GM18508 (cell line): ENCODE measurements around the gene PAM.
"Not testable (repeated sequence)": the region's sequence is repeated elsewhere in the genome, so short reads cannot be mapped to it uniquely, and the experiment has no call there.

ENCODE experiments used
- ATAC-seq: cut with Tn5 transposase; IDR thresholded peaks from one replicate; pipeline ENCODE4 v1.9.1; 2021; ENCODE audit warnings: moderate number of reproducible peaks; ENCODE audit not compliant: insufficient read depth, unreplicated experiment

The PAM gene

GRCh38 chr5:102888483-102888882, 133.4 kb downstream of the PAM start:
- no peak for ATAC-seq

- ATAC-seq, result no peak
These were observed 133.9 kb downstream of the PAM start for GRCh38 chr5:102889033-102889432.

- no peak for ATAC-seq
These were observed 135.0 kb downstream of the PAM start for GRCh38 chr5:102890133-102890532.

DNA sequence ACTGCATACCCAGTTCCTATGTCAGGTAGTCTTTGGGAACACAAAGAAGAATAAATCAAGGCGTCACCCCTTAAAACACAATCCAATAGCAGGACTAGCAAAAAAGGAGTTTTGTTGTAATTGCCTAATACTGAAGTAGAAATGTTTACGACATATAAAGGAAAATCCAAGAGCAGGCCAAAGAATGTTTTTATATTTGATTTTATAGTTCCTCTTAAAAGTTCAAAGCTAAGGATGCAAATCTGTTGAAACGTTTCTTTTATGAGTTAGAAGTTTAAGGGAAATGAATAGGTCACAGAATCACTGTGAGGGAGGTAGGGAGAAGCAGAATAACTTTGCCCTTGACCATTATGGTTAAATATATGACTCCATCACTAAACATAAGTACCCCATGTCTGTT, 136.1 kb downstream of the PAM start:
- ATAC-seq, result no peak

- no peak for ATAC-seq
These were observed 138.8 kb downstream of the PAM start for GRCh38 chr5:102893942-102894341.

- no peak for ATAC-seq
These were observed 140.1 kb downstream of the PAM start for GRCh38 chr5:102895234-102895633.

DNA sequence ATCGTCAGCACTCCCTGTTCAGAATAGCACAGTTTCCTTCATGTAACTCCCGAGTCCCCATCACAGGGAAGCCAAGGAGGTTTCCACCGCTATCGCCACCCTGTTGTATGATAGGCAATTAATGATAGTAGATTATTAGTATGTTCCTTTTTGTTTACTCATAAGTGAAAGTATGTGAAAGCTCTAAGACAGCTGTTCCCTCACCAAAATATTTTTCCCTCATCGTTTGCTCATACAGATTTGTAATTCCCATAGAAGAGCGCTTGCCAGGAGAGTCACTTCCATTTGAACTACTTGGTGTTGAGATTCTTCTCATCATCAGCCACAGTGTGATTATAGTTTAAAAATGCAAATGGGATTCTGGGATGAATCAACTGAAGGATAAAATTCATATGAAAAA, 140.9 kb downstream of the PAM start:
- ATAC-seq, result no peak

- ATAC-seq, result no peak
These were observed 146.5 kb downstream of the PAM start for GRCh38 chr5:102901424-102902134.

- ATAC-seq, result no peak
These were observed 147.0 kb downstream of the PAM start for GRCh38 chr5:102902135-102902448.

- ATAC-seq, result no peak
These were observed 147.5 kb downstream of the PAM start for GRCh38 chr5:102902647-102903046.

DNA sequence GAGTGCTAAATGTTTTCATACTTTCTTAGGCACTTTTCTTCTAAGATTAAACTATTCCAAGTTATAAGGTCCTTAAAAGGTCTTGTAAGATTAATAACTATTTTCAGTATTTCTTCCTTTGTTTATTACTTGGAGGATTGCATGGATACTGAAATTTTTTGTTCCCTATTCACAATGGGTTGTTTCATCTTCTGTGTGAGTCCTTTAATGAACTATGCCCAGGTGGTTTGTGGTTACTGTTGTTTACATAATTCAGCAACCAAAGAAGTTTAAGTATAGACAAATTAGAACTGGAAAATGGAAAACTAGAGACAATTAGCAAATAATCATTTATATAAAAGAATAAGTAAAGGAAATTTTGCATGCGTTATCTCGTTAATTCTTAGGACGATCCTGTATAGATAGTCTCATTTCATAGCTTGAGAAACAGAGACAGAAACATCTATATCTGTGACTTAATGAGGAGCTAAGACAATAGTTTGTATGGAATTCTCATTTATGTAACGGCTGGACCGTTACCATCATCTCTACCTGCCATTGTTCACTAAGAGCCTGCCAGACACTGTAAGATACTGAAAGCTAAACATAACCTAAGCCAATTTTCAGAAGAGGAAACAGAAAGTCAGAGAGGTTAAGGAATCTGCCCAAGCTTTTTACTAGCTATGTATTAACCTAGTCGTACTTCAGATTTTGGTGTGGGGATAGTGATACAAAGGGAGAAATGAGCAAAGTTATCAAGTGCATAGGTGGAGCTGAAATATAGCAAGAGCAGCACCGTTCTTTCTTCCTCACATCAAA, 148.2 kb downstream of the PAM start:
- ATAC-seq, result no peak

- no peak for ATAC-seq
These were observed 150.0 kb downstream of the PAM start for GRCh38 chr5:102905056-102905455.

DNA sequence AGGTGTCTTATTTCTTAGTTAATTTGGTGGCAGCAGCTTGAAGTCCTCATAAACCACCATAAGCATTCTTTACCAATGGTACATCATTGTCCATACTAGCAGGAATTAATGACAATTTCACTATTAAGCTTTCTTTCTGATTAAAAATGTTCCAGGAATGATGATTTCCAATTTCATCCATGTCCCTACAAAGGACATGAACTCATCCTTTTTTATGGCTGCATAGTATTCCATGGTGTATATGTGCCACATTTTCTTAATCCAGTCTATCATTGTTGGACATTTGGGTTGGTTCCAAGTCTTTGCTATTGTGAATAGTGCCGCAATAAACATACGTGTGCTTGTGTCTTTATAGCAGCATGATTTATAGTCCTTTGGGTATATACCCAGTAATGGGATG, 152.0 kb downstream of the PAM start:
- not testable (repeated sequence) for ATAC-seq

GRCh38 chr5:102910240-102911226, 155.4 kb downstream of the PAM start:
- no peak for ATAC-seq

GRCh38 chr5:102911973-102912372, 156.9 kb downstream of the PAM start:
- no peak for ATAC-seq

DNA sequence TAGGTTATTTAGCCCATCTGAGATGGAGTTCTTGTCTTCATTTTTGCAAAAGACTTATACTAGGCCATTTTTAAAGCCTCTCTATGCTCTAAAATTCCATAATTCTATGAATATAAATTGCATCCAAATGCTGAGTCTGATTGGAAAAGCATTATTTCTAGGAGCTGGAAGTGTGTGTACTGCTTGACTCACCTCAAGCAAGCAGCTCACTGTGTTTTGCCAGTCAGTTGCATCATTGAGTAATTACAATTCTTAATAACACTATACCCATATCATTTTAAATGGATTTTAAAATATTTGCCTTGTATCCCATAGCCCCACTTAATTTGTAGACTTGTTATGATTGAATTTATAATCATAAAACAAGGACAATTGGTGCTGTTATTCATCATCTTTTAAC, 161.0 kb downstream of the PAM start:
- ATAC-seq, result no peak

- no peak for ATAC-seq
These were observed 164.0 kb downstream of the PAM start for GRCh38 chr5:102918986-102919610.

- ATAC-seq, result no peak
These were observed 165.7 kb downstream of the PAM start for GRCh38 chr5:102920762-102921161.

DNA sequence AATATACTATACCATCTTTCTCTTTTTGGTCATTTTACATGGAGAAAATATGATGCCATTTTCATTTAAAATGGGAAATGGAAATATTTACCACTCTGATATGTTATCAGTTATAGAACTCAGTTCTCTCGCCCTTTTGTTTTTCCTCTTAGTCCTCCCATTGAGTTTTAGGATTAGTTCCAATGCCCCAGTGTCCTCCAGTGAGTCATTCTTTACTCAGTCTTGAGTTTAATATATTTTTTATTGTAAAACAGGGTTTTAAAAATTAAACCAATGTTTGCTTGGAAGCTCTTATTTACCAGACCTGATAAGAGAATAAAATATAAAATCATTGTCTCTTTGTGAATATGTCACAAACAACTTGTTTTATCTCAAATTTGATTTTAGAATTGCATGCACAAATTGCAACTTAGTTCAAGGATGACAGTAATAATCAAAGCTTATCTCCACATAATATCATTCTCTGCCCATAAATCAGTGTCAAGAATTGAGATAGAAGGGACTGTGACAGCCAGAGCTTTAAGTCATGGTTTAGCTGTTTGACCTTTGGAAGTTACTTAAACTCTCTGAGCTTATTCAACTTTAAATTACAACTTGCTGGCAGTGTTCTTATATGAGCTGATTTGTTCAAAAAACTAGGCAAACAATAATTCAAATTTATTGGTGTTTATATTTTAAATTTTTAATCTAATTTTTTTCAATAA, 166.4 kb downstream of the PAM start:
- no peak for ATAC-seq
